ENCODE measurements around the gene MS4A4A. TPM values are rescaled to one million over a fixed set of nuclear protein-coding genes. Genes with fewer than 3 reads are reported as not detected.

MS4A4A gene
- total RNA-seq, 1 donor from 2014 or later = not detected

GRCh38 chr11:60318726-60319125 lies 38.3 kb downstream of the MS4A4A start:
- no peak for TF ChIP-seq CTCF (IDR thresholded peaks at IDR 0.05; ENCODE audit: insufficient read depth, low read length, poor library complexity, severe bottlenecking)
- H3K36me3 ChIP-seq (ENCODE audit: control insufficient read depth, insufficient read depth, low read length) = no peaks in the 10 kb centered on the region
- DNase-seq (ENCODE audit: low read depth) = no peak
- no peak overlapping the region for H3K4me3 ChIP-seq (ENCODE audit: low read depth, low read length)
- no peaks in the 10 kb centered on the region for H3K27me3 ChIP-seq (ENCODE audit: control insufficient read depth, insufficient read depth, low read length)

GRCh38 chr11:60321051-60321450 lies 40.6 kb downstream of the MS4A4A start:
- H3K36me3 ChIP-seq (ENCODE audit: control insufficient read depth, insufficient read depth, low read length) = no peaks in the 10 kb centered on the region
- TF ChIP-seq CTCF (IDR thresholded peaks at IDR 0.05; ENCODE audit: insufficient read depth, low read length, poor library complexity, severe bottlenecking) = no peak
- no peaks in the 10 kb centered on the region for H3K27me3 ChIP-seq (ENCODE audit: control insufficient read depth, insufficient read depth, low read length)
- no peak overlapping the region for H3K4me3 ChIP-seq (ENCODE audit: low read depth, low read length)
- DNase-seq (ENCODE audit: low read depth) = no peak

- no peak for TF ChIP-seq CTCF (IDR thresholded peaks at IDR 0.05; ENCODE audit: insufficient read depth, low read length, poor library complexity, severe bottlenecking)
- no peak within 1 kb of the TSS for H3K4me3 ChIP-seq (ENCODE audit: low read depth, low read length)
- H3K27me3 ChIP-seq (ENCODE audit: control insufficient read depth, insufficient read depth, low read length) = no peaks in the 10 kb centered on the region
- no peaks in the 10 kb centered on the region for H3K36me3 ChIP-seq (ENCODE audit: control insufficient read depth, insufficient read depth, low read length)
- no peak for DNase-seq (ENCODE audit: low read depth)
Measured at GRCh38 chr11:60326955-60327354, 46.5 kb downstream of the MS4A4A start, which contains the start of gene MS4A6E. MS4A6E (plus strand) TSS chr11:60327255; CDS start chr11:60334896, 7,641 bp downstream.

GRCh38 chr11:60328460-60328859 lies 48.0 kb downstream of the MS4A4A start:
- H3K27me3 ChIP-seq (ENCODE audit: control insufficient read depth, insufficient read depth, low read length) = no peaks in the 10 kb centered on the region
- no peak overlapping the region for H3K4me3 ChIP-seq (ENCODE audit: low read depth, low read length)
- DNase-seq (ENCODE audit: low read depth) = no peak
- no peak for TF ChIP-seq CTCF (IDR thresholded peaks at IDR 0.05; ENCODE audit: insufficient read depth, low read length, poor library complexity, severe bottlenecking)
- H3K36me3 ChIP-seq (ENCODE audit: control insufficient read depth, insufficient read depth, low read length) = no peaks in the 10 kb centered on the region

GRCh38 chr11:60332846-60333245 lies 52.4 kb downstream of the MS4A4A start:
- no peak for DNase-seq (ENCODE audit: low read depth)
- no peaks in the 10 kb centered on the region for H3K27me3 ChIP-seq (ENCODE audit: control insufficient read depth, insufficient read depth, low read length)
- H3K4me3 ChIP-seq (ENCODE audit: low read depth, low read length) = no peak overlapping the region

More at GRCh38 chr11:60332846-60333245, 52.4 kb downstream of the MS4A4A start:
- no peaks in the 10 kb centered on the region for H3K36me3 ChIP-seq (ENCODE audit: control insufficient read depth, insufficient read depth, low read length)
- no peak for TF ChIP-seq CTCF (IDR thresholded peaks at IDR 0.05; ENCODE audit: insufficient read depth, low read length, poor library complexity, severe bottlenecking)
